ENCODE results near the gene BSG. TPM values are rescaled to one million over a fixed set of nuclear protein-coding genes. Genes with fewer than 3 reads are reported as not detected.

Gene BSG
- total and polyA plus RNA-seq, 10 of the 15 experiments (the other 5 are each of a cell fraction or from before 2014, with no cell fraction given) = 2.8 to 297 (median 199) TPM

GRCh38 chr19:619286-620002 is 47.0 kb downstream of the BSG start:
- Histone ChIP-seq H3K4me2 (ENCODE audit: control insufficient read depth, insufficient read depth) (no peak overlapping the region), H2AFZ (ENCODE audit: control insufficient read depth, low read depth, low read length) (no peak overlapping the region), H3K27me3 (replicated peaks in 1 of 2; ENCODE audit: control insufficient read depth in 2 of 2, insufficient read depth in 2 of 2, low read length in 1 of 2) (no peaks in the 10 kb centered on the region), H3K79me2 (ENCODE audit: control insufficient read depth, insufficient read depth, low read length) (no peaks in the 10 kb centered on the region), H3K4me1 (ENCODE audit: control insufficient read depth, insufficient read depth, low read length) (no peaks in the 10 kb centered on the region), H3K36me3 (ENCODE audit: control insufficient read depth in 2 of 2, insufficient read depth in 2 of 2, low read length in 1 of 2) (peaks cover 4 to 9% of the 10 kb centered on the region in 2 experiments; a peak in 3 of 4 replicates), H3K27ac (ENCODE audit: control insufficient read depth, insufficient read depth) (no peak overlapping the region), H3K9ac (ENCODE audit: control insufficient read depth, insufficient read depth, low read length) (no peak overlapping the region), H3K4me3 (no peak overlapping the region), H4K20me1 (ENCODE audit: control insufficient read depth, insufficient read depth) (no peaks in the 10 kb centered on the region), H3K9me3 (replicated peaks; ENCODE audit: control insufficient read depth, insufficient read depth, low read length) (no peaks in the 10 kb centered on the region; the same call in 2 of the 3 replicates)
- BruUV-seq (replicated peaks) = no TSS peak
- in situ Hi-C loops (cut with MboI) (no loop called here), intact Hi-C loops (cut with micrococcal nuclease; ENCODE audit: unreplicated experiment) (no loop called here)
- ATAC-seq (no peak), FAIRE-seq (no peak), DNase-seq (ENCODE audit: low read depth, low spot score) (no peak)
- WGBS (ENCODE audit: insufficient coverage, insufficient replicate concordance, low lambda C conversion rate, missing lambda C conversion rate) = 94% methylated on average over 34 of the region's 47 CpGs
- ChIA-PET CTCF (no interaction called here), POLR2A (no interaction called here), SMC1A (ENCODE audit: uncharacterized antibody, unreplicated experiment) (no interaction called here), RAD21 (ENCODE audit: unreplicated experiment) (no interaction called here)
- no peak for TF ChIP-seq USF2 (IDR thresholded peaks at IDR 0.05; ENCODE audit: borderline replicate concordance, low read depth, low read length)
- TF ChIP-seq GABPA (IDR thresholded peaks at IDR 0.05; ENCODE audit: low read depth) = no peak
- TF ChIP-seq ZNF217 (IDR thresholded peaks at IDR 0.05) = no peak
- no peak for TF ChIP-seq SREBF1 (IDR thresholded peaks at IDR 0.05; ENCODE audit: low read length)
- TF ChIP-seq MYC (IDR thresholded peaks at IDR 0.05; ENCODE audit: insufficient read depth, insufficient read length, insufficient replicate concordance, low read length, severe bottlenecking) = no peak
- TF ChIP-seq EZH2 (IDR thresholded peaks at IDR 0.05; ENCODE audit: borderline replicate concordance, control insufficient read depth, low read depth, low read length) = no peak
- no peak for TF ChIP-seq SUZ12 (IDR thresholded peaks at IDR 0.05; ENCODE audit: unreplicated experiment)
- TF ChIP-seq ZNF384 (IDR thresholded peaks at IDR 0.05; ENCODE audit: borderline replicate concordance, low read depth, low read length) = no peak
- TF ChIP-seq ATF7 (IDR thresholded peaks at IDR 0.05; ENCODE audit: low read depth) = no peak
- TF ChIP-seq TCF12 (IDR thresholded peaks at IDR 0.05; ENCODE audit: low read depth, low read length) = no peak
- TF ChIP-seq JUNB (IDR thresholded peaks at IDR 0.05) = no peak
